Lower lobe of right lung (tissue), 2 donors: ENCODE data around the gene TMEM132D. TPM values are rescaled to one million over a fixed set of nuclear protein-coding genes. Genes with fewer than 3 reads are reported as not detected.

ENCODE experiments used
- ATAC-seq, 2 donors: fragments of 200-7000 bp; cut with Tn5 transposase; one replicate each; pipeline ENCODE4 v1.9.1; 2020 to 2022; ENCODE audit warnings: mild to moderate bottlenecking in 2 of 2, moderate library complexity in 2 of 2
- DNase-seq: peaks from one replicate; pipeline ENCODE4 v3.0.0-alpha.2; 2020
- H3K27ac ChIP-seq: fragments of 200-600 bp; one replicate; pipeline ENCODE4 v1.8.0; 2022
- H3K27me3 ChIP-seq: fragments of 200-600 bp; one replicate; pipeline ENCODE4 v1.8.0; 2022; ENCODE audit warnings: low read depth
- H3K36me3 ChIP-seq: fragments of 200-600 bp; one replicate; pipeline ENCODE4 v1.8.0; 2022; ENCODE audit warnings: mild to moderate bottlenecking
- H3K4me1 ChIP-seq: fragments of 200-600 bp; one replicate; pipeline ENCODE4 v1.8.0; 2022
- H3K4me3 ChIP-seq: fragments of 200-600 bp; one replicate; pipeline ENCODE4 v1.8.0; 2022; ENCODE audit warnings: mild to moderate bottlenecking
- H3K9me3 ChIP-seq: fragments of 200-600 bp; one replicate; pipeline ENCODE4 v1.8.0; 2022
- intact Hi-C: fragments of 100-400 bp; cut with DNase I; formaldehyde crosslinking; loops from one replicate; pipeline ENCODE4 v1.11.0; 2022
- total RNA-seq: library from RNA; stranded (reverse); fragmentation: NEBNext Ultra II Directional; extraction: Animal tissue kit (Norgen Biotek cat#: 25700); gene quantifications from one replicate; pipeline ENCODE4 v1.2.1, GENCODE V29; 2021
- TF ChIP-seq, protein P1 (sequence below): fragments of 200-600 bp; IDR thresholded peaks from one replicate; pipeline ENCODE4 v1.8.0; 2022; ENCODE audit warnings: antibody characterized with exemption, mild to moderate bottlenecking
- donor health status: DM: no; HTN: yes; CAD: no; lungs with severe emphysema.

TMEM132D gene
- total RNA-seq, 1 donor from 2014 or later = 0.06 TPM

DNA sequence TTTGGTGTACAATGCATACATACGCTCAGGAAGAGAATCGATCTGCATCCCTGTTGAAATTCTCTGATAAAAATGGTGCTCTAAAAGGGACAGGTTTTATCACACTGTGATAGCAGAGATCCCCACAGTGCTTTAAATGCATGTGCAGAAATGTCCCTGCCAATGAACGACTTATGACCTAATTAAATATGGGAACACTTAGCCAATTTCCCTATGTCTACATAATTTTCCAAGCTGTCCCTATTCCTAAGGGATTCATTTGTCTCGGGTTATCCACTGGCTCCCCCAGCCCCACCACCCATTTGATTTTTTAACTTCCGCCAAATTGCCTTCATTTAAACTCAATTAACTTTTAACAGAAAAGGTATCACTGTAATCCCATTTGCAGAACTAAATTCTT lies 284.6 kb downstream of the TMEM132D start:
- ATAC-seq = no peak
- Histone ChIP-seq H3K9me3 (no peaks in the 10 kb centered on the region), H3K4me1 (no peaks in the 10 kb centered on the region), H3K27ac (no peak overlapping the region), H3K27me3 (no peaks in the 10 kb centered on the region), H3K4me3 (no peak overlapping the region), H3K36me3 (no peaks in the 10 kb centered on the region)
- TF ChIP-seq, protein P1, sequence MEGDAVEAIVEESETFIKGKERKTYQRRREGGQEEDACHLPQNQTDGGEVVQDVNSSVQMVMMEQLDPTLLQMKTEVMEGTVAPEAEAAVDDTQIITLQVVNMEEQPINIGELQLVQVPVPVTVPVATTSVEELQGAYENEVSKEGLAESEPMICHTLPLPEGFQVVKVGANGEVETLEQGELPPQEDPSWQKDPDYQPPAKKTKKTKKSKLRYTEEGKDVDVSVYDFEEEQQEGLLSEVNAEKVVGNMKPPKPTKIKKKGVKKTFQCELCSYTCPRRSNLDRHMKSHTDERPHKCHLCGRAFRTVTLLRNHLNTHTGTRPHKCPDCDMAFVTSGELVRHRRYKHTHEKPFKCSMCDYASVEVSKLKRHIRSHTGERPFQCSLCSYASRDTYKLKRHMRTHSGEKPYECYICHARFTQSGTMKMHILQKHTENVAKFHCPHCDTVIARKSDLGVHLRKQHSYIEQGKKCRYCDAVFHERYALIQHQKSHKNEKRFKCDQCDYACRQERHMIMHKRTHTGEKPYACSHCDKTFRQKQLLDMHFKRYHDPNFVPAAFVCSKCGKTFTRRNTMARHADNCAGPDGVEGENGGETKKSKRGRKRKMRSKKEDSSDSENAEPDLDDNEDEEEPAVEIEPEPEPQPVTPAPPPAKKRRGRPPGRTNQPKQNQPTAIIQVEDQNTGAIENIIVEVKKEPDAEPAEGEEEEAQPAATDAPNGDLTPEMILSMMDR = no peak
- no peak for DNase-seq
- intact Hi-C loops = no loop called here

DNA sequence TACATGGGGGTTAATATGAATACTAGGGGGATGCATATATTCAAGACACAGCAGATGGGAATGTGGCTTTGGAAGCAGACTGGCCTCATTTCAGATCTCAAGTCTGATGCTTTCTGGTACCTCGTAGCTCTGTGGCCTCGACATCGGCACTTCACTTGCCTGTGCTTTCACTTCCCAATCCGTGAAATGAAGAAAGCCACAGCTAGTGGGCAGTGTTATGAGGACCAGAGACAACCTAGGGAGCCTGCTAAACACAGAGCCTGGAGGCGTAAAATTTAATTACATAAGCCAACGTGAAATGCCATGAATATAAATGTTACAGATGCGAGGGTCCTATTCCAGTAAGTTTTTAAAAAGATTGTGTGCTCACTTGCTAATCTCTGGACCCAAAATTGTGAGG lies 286.0 kb downstream of the TMEM132D start:
- Histone ChIP-seq H3K27me3 (no peaks in the 10 kb centered on the region), H3K9me3 (no peaks in the 10 kb centered on the region), H3K4me1 (no peaks in the 10 kb centered on the region), H3K36me3 (no peaks in the 10 kb centered on the region), H3K4me3 (no peak overlapping the region), H3K27ac (no peak overlapping the region)
- intact Hi-C loops = no loop called here
- TF ChIP-seq, protein P1 = no peak
- DNase-seq (no peak), ATAC-seq (no peak)

DNA sequence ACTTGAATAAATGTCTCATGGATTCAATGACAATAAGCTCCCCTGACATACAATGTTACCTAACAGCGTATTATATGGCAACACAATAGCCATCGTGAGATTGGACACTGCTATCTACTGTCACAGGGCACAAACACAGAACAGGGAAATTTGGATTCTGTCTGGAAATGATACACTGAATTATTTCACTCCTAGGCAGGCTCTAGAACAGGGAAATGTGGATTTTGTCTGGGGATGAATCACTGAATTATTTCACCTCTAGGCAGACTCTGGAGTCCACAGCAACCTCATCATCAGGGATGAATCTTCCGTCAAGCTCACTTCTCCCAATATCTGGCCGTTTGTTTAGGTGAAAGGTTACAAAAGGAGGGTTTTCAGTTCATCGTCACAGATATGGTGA lies 288.8 kb downstream of the TMEM132D start:
- TF ChIP-seq, protein P1 = no peak
- intact Hi-C loops = no loop called here
- DNase-seq = no peak

DNA sequence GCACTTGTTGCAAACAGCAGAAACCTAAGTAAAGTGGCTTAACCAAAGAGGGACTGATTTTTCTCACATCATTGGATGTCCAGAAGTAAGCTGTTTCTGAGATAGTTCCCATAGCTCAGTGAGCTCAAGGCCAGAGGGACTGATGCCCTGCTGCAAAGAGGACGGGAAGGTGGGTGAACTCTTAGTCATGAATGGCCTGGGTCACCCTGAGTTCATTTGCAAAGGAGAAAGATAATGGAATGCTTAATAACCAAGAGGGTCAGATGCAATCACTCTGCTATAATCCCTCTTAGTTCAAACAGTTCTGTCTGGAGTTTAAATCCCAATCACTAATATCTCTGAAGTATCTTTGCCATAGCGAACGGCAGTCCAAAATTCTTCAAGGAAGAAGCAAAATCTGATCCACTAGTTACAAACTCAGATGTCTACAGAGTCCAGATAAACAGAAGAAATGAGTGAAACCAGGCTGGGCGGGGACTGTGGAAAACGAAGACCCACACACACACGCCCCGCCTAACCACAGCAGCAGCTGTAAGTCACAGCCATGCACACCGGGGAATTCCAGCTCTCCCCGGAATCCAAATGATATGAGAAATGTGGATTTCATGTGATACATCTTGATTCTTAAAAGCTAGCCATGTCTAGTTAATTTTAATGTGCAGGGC lies 289.5 kb downstream of the TMEM132D start:
- TF ChIP-seq, protein P1 = no peak
- no peak overlapping the region for H3K4me3 ChIP-seq
- no peaks in the 10 kb centered on the region for H3K27me3 ChIP-seq
- DNase-seq (no peak), ATAC-seq (no peak)
- no peaks in the 10 kb centered on the region for H3K4me1 ChIP-seq
- no peaks in the 10 kb centered on the region for H3K36me3 ChIP-seq
- H3K27ac ChIP-seq = no peak overlapping the region
- intact Hi-C loops = no loop called here
- no peaks in the 10 kb centered on the region for H3K9me3 ChIP-seq

More for the DNA sequence above, 288.8 kb downstream of the TMEM132D start:
- no peak overlapping the region for H3K4me3 ChIP-seq
- no peaks in the 10 kb centered on the region for H3K27me3 ChIP-seq
- no peak for ATAC-seq
- H3K4me1 ChIP-seq = no peaks in the 10 kb centered on the region
- no peaks in the 10 kb centered on the region for H3K36me3 ChIP-seq
- no peaks in the 10 kb centered on the region for H3K9me3 ChIP-seq
- H3K27ac ChIP-seq = no peak overlapping the region

DNA sequence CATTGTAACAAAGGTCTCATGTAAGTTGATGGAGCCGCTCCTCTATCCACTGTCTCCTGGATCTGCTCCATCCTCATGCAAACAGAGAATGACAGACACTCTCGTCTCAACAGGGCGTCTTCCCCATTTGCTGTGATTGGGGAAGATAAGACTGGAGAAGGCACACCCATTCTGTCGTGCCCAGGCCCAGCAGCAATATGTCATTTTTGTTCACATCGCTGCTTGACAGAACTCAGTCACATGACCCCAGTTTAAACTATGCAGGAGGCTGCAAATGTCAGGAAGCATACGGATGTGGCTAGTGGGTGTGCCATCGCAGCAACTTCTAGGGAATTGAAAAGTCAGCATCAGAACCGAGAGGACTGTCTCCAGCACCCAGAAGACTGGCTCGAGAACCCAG lies 290.5 kb downstream of the TMEM132D start:
- Histone ChIP-seq H3K9me3 (no peaks in the 10 kb centered on the region), H3K27ac (no peak overlapping the region), H3K27me3 (no peaks in the 10 kb centered on the region), H3K4me1 (no peaks in the 10 kb centered on the region), H3K4me3 (no peak overlapping the region), H3K36me3 (no peaks in the 10 kb centered on the region)
- ATAC-seq = no peak
- no peak for DNase-seq
- intact Hi-C loops = no loop called here
- TF ChIP-seq, protein P1 = no peak
